Tibial nerve (tissue), 4 donors: Measurements from ENCODE around the gene SLC26A3. TPM values are rescaled to one million over a fixed set of nuclear protein-coding genes. Genes with fewer than 3 reads are reported as not detected.

Experiments used
- DNase-seq, 2 donors: peaks; one replicate each; pipeline ENCODE4 v3.0.0-alpha.2; 2019; ENCODE audit warnings: low spot score in 2 of 2
- H3K27ac ChIP-seq, 4 donors: fragments of 200-600 bp; sonication (generic) in 3 of 4; one replicate each; pipeline ENCODE4 v1.5.1; 2017 to 2019; ENCODE audit warnings: mild to moderate bottlenecking in 1 of 4
- H3K27me3 ChIP-seq, 2 donors: fragments of 200-600 bp; sonication (generic) in 1 of 2; one replicate each; pipeline versions ENCODE4 v1.5.1 to v1.6.0; 2017 to 2019
- H3K36me3 ChIP-seq, 3 donors: fragments of 200-600 bp; sonication (generic); one replicate each; pipeline ENCODE4 v1.5.1; 2018 to 2019
- H3K4me1 ChIP-seq, 4 donors: fragments of 200-600 bp; sonication (generic) in 3 of 4; one replicate each; pipeline ENCODE4 v1.5.1; 2017 to 2019
- H3K4me3 ChIP-seq, 4 donors: fragments of 200-600 bp; sonication (generic) in 3 of 4; one replicate each; pipeline ENCODE4 v1.5.1; 2017 to 2019; ENCODE audit warnings: mild to moderate bottlenecking in 1 of 4, moderate library complexity in 1 of 4
- H3K9me3 ChIP-seq, 4 donors: fragments of 200-600 bp; sonication (generic) in 3 of 4; one replicate each; pipeline ENCODE4 v1.5.1; 2017 to 2019
- CTCF ChIP-seq, 5 experiments: fragments of 200-600 bp in 3 of 5; fragments of 450-650 bp in 2 of 5; sonication (generic) in 3 of 5; IDR thresholded peaks; one replicate each; pipeline ENCODE4 v1.5.1; 2016 to 2019; ENCODE audit warnings: antibody characterized with exemption in 5 of 5, mild to moderate bottlenecking in 3 of 5, moderate library complexity in 2 of 5
- EP300 ChIP-seq, 2 donors: sonication (generic); formaldehyde crosslinking; IDR thresholded peaks; one replicate each; pipeline ENCODE4 v1.6.1; 2017; ENCODE audit warnings: antibody characterized with exemption in 2 of 2, mild to moderate bottlenecking in 1 of 2
- POLR2A ChIP-seq, 2 donors: fragments of 450-650 bp; IDR thresholded peaks; one replicate each; pipeline ENCODE4 v1.6.1; 2017; ENCODE audit warnings: antibody characterized with exemption in 2 of 2, mild to moderate bottlenecking in 2 of 2, moderate library complexity in 2 of 2
- WGBS, 2 donors: methylation state at CpG; one replicate each; pipeline ENCODE4 v1.1.5; 2018; 5-methylcytosine and 5-hydroxymethylcytosine counted together
- total RNA-seq, 4 donors: library from RNA; depleted of rRNA; stranded (reverse); fragments of >200 nt; gene quantifications; one replicate each; pipeline ENCODE4 v1.1.0, GENCODE V29; 2016

SLC26A3 gene
- total RNA-seq, 4 donors from 2014 or later: not detected

GRCh38 chr7:107744345-107744750 lies 58.7 kb downstream of the SLC26A3 start:
- H3K4me1 ChIP-seq: peaks cover 4 to 56% (median 31%) of the 10 kb centered on the region in 4 donors
- H3K9me3 ChIP-seq: no peaks in the 10 kb centered on the region
- peak overlapping the region; percentile 62 to 93 (median 77) for H3K4me3 ChIP-seq
- H3K36me3 ChIP-seq: no peaks in the 10 kb centered on the region
- H3K27ac ChIP-seq: peak overlapping the region; percentile 93 to 99 (median 96)
- 0 to 1% methylated on average over 20 to 22 of the region's 22 CpGs for whole genome bisulfite sequencing, 2 donors
- TF ChIP-seq POLR2A (IDR thresholded peaks at IDR 0.05): no peak
- TF ChIP-seq EP300 (IDR thresholded peaks at IDR 0.05): no peak
- no peak for TF ChIP-seq CTCF (IDR thresholded peaks at IDR 0.05)
- DNase-seq: no peak
- no peaks in the 10 kb centered on the region for H3K27me3 ChIP-seq

DNA sequence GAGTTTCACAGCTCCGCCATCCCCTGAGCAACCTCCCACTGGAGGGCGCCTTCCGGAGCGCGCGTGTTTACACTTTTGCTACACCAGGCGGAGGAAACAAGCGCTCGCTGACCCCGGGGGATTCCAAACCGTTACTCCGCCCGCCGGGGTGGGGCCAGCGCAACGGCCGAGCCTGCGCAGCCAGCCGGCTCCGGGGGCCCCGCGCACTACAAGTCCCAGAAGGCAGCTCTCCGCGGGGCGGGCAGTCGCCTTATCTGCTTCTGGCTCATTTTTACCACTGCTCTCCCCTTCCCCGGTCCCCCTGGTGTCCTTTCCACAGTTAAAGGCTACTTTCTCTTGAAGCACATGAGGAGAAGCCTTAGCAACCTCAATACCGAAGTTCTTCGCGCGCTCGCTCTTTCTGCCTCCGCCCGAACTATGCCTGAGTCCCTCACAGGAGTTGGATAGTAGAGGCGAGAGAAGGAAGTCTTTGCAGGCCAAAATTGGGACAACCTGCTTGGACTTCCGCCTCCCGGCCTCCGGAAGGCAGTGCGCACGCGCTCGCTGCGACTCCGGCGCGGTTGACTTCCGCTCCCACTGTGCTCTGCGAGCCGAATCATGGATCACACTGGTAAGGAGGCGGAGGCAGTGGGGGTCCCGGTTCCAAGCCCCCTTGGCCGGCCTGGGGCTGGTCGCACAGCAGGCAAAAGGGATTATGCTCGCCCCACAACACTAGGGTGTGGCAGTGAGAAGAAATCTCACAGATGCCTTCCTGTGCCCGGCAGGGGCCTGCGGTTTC lies 59.3 kb downstream of the SLC26A3 start, which contains the start of gene CBLL1:
Gene CBLL1 (plus strand): TSS at position 576 of the 778 bp plus-strand sequence. CDS start 22 bp downstream, at position 598.
- no peaks in the 10 kb centered on the region for H3K9me3 ChIP-seq
- H3K27ac ChIP-seq: peak within 1 kb of the TSS; percentile 93 to 99 (median 96)
- no peaks in the 10 kb centered on the region for H3K36me3 ChIP-seq
- H3K4me3 ChIP-seq: peak within 1 kb of the TSS; percentile 62 to 93 (median 77)
- TF ChIP-seq CTCF (IDR thresholded peaks at IDR 0.05): peak; percentile 57 to 89 (median 76)
- TF ChIP-seq EP300 (IDR thresholded peaks at IDR 0.05): peak; percentile 62 to 94
- peak; percentile 53 to 62 for TF ChIP-seq POLR2A (IDR thresholded peaks at IDR 0.05)
- no peaks in the 10 kb centered on the region for H3K27me3 ChIP-seq
- H3K4me1 ChIP-seq: peaks cover 4 to 50% (median 31%) of the 10 kb centered on the region in 4 donors
- 0 to 1% methylated on average over 45 to 51 of the region's 56 CpGs for WGBS, 2 donors
- peak; percentile 92 to 93 for DNase-seq

DNA sequence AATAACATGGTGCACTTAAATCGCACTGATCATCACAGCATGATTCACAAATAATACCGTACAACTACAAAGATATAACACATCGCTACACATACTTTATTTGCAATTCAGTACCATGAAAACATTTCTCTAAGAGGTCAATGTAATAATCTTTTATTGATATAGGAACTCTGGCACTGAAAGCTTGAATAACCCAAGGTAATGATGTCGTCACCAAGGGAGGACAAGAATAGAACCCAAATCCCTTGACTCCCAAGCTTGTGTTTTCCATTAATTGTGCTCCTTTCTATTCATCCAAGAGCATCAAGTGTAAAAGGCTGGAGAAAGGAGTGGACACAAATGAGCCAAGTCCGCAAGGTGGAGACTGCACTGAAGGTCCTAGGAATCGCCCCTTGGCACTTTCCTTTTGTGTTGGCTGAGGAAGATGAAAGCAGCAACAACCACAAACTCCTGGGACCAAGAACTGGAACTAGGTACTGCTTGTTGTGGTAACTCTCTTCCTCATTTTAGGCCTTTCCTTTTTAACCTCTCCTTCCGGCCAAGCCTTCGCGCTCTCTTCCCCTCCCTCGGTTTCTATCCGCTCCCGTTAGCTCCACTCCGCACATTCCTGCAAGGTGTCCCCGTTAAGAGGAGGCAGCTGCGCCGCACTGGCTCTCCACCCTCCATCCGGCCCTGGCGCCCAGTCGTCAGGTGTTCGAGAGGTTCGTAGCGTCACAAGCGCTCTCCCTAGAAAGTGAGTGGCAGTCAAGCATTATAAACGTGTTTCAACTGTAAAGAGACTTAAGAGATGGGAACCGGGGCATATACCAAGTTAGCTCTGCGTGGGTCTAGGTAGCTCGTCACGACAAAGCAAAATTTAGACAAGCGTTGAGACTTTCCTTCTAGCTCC lies 60.1 kb downstream of the SLC26A3 start:
- no peak for TF ChIP-seq CTCF (IDR thresholded peaks at IDR 0.05)
- no peak for TF ChIP-seq EP300 (IDR thresholded peaks at IDR 0.05)
- H3K9me3 ChIP-seq: no peaks in the 10 kb centered on the region
- peaks cover 4 to 42% (median 31%) of the 10 kb centered on the region in 4 donors for H3K4me1 ChIP-seq
- WGBS, 2 donors: 16 to 17% methylated on average over 29 of the region's 29 CpGs
- H3K4me3 ChIP-seq: peak overlapping the region; percentile 62 to 93 (median 77)
- peak in 1 of 2 donors; percentile 30 for DNase-seq
- H3K27me3 ChIP-seq: no peaks in the 10 kb centered on the region
- peak overlapping the region; percentile 93 to 99 (median 96) for H3K27ac ChIP-seq
- no peaks in the 10 kb centered on the region for H3K36me3 ChIP-seq

GRCh38 chr7:107728276-107728675 lies 74.7 kb downstream of the SLC26A3 start:
- Histone ChIP-seq H3K36me3 (no peaks in the 10 kb centered on the region), H3K27ac (no peak overlapping the region), H3K4me1 (peaks cover 0 to 4% (median 0%) of the 10 kb centered on the region in 4 donors), H3K4me3 (no peak overlapping the region), H3K27me3 (peaks cover 0 to 4% of the 10 kb centered on the region in 2 donors), H3K9me3 (no peaks in the 10 kb centered on the region)
- no peak for DNase-seq
- TF ChIP-seq CTCF (IDR thresholded peaks at IDR 0.05): no peak
- TF ChIP-seq POLR2A (IDR thresholded peaks at IDR 0.05): no peak
- TF ChIP-seq EP300 (IDR thresholded peaks at IDR 0.05): no peak
